HEK293 (cell line): ENCODE measurements around the gene RAP1A.

Experiments used
- CTCF ChIA-PET: fragments of 350-600 bp; formaldehyde crosslinking; extraction: SDS; loops from one replicate; lab custom pipeline; 2021; ENCODE audit warnings: antibody characterized with exemption; lab: Yijun Ruan, JAX
- POLR2A ChIA-PET: fragments of 300-600 bp; formaldehyde crosslinking; extraction: SDS; loops from one replicate; lab custom pipeline; 2020; ENCODE audit warnings: antibody characterized with exemption, inconsistent platforms; lab: Yijun Ruan, JAX
- H3K27ac ChIP-seq: fragments of 200-500 bp; sonication (Bioruptor generic); 2 replicates; pipeline ENCODE4 v1.5.1; 2014; ENCODE audit warnings: low read depth, low read length, control low read depth, inconsistent platforms; ENCODE audit errors: extremely low read depth
- H3K36me3 ChIP-seq, 2 experiments: fragments of 200-500 bp in 1 of 2; sonication (Bioruptor generic) in 1 of 2; 1 replicate in 1 of 2; 2 replicates in 1 of 2; pipeline ENCODE4 v1.5.1; 2014 to 2017; ENCODE audit warnings: inconsistent platforms in 2 of 2, low read length in 2 of 2; ENCODE audit not compliant: control insufficient read depth in 2 of 2, insufficient read depth in 1 of 2
- H3K4me1 ChIP-seq: fragments of 200-500 bp; sonication (Bioruptor generic); 2 replicates; pipeline ENCODE4 v1.5.1; 2014; ENCODE audit warnings: mild to moderate bottlenecking, low read length, inconsistent platforms; ENCODE audit not compliant: control insufficient read depth, insufficient read depth
- H3K4me3 ChIP-seq: 2 replicates; pipeline ENCODE4 v1.5.1; 2011; ENCODE audit warnings: low read depth, mild to moderate bottlenecking, control low read depth, low read length, moderate library complexity
- H3K9me3 ChIP-seq: fragments of 200-500 bp; sonication (Bioruptor generic); 2 replicates; pipeline ENCODE4 v1.5.1; 2014; ENCODE audit warnings: low read depth, low read length, inconsistent platforms; ENCODE audit not compliant: control insufficient read depth, insufficient read depth
- KLF9 ChIP-seq: fragments of 450-650 bp; formaldehyde crosslinking; IDR thresholded peaks from 2 replicates; pipeline ENCODE4 v1.5.1; 2016; ENCODE audit warnings: missing biosample characterization, missing genetic modification characterization, low read depth
- MEIS1 ChIP-seq: sonication (generic); formaldehyde crosslinking; IDR thresholded peaks from 2 replicates; pipeline ENCODE4 v1.8.1; 2022; ENCODE audit warnings: missing genetic modification reagents, mild to moderate bottlenecking, borderline replicate concordance
- PRDM1 ChIP-seq: fragments of 450-650 bp; formaldehyde crosslinking; IDR thresholded peaks from 2 replicates; pipeline ENCODE4; 2016; ENCODE audit warnings: missing biosample characterization, missing genetic modification characterization
- SALL2 ChIP-seq: fragments of 450-650 bp; formaldehyde crosslinking; IDR thresholded peaks from 2 replicates; pipeline ENCODE4 v1.5.0; 2017; ENCODE audit warnings: missing biosample characterization, mild to moderate bottlenecking, missing genetic modification characterization, borderline replicate concordance
- WT1 ChIP-seq: fragments of 450-650 bp; formaldehyde crosslinking; IDR thresholded peaks from 2 replicates; pipeline ENCODE4 v1.5.1; 2016; ENCODE audit warnings: missing biosample characterization, missing genetic modification characterization
- YY1 ChIP-seq: fragments of 450-650 bp; formaldehyde crosslinking; IDR thresholded peaks from 2 replicates; pipeline ENCODE4 v1.5.1; 2018; ENCODE audit warnings: missing biosample characterization, missing genetic modification characterization
- ZNF138 ChIP-seq: fragments of 450-650 bp; formaldehyde crosslinking; IDR thresholded peaks from 2 replicates; pipeline ENCODE4 v1.5.1; 2016; ENCODE audit warnings: missing biosample characterization, missing genetic modification characterization, borderline replicate concordance
- ZNF324 ChIP-seq: fragments of 450-650 bp; formaldehyde crosslinking; IDR thresholded peaks from 2 replicates; pipeline ENCODE4 v1.5.1; 2016; ENCODE audit warnings: missing biosample characterization, missing genetic modification characterization
- ZNF335 ChIP-seq: fragments of 450-650 bp; formaldehyde crosslinking; conservative IDR thresholded peaks from 2 replicates; pipeline ENCODE4 v1.5.1; 2016; ENCODE audit warnings: missing biosample characterization, missing genetic modification characterization
- ZNF433 ChIP-seq: fragments of 450-650 bp; formaldehyde crosslinking; IDR thresholded peaks from 2 replicates; pipeline ENCODE4 v1.5.1; 2016; ENCODE audit warnings: missing biosample characterization, missing genetic modification characterization, low read depth
- ZNF48 ChIP-seq: fragments of 450-650 bp; formaldehyde crosslinking; IDR thresholded peaks from 2 replicates; pipeline ENCODE4 v1.5.1; 2016; ENCODE audit warnings: missing biosample characterization, missing genetic modification characterization
- ZNF530 ChIP-seq: fragments of 450-650 bp; formaldehyde crosslinking; IDR thresholded peaks from 2 replicates; pipeline ENCODE4 v1.5.1; 2016; ENCODE audit warnings: low read depth, missing biosample characterization, missing genetic modification characterization
- ZNF677 ChIP-seq: fragments of 450-650 bp; IDR thresholded peaks from 2 replicates; pipeline ENCODE4 v1.5.0; 2018; ENCODE audit warnings: missing biosample characterization, mild to moderate bottlenecking, missing genetic modification characterization, moderate library complexity
- ZNF830 ChIP-seq: fragments of 450-650 bp; IDR thresholded peaks from 2 replicates; pipeline ENCODE4 v1.5.0; 2018; ENCODE audit warnings: missing biosample characterization, missing genetic modification characterization, low read depth, mild to moderate bottlenecking, moderate library complexity
- ZSCAN5A ChIP-seq: fragments of 450-650 bp; formaldehyde crosslinking; IDR thresholded peaks from 2 replicates; pipeline ENCODE4 v1.5.1; 2016; ENCODE audit warnings: missing biosample characterization, missing genetic modification characterization
- ZXDB ChIP-seq: fragments of 450-650 bp; formaldehyde crosslinking; IDR thresholded peaks from 2 replicates; pipeline ENCODE4 v1.5.1; 2016; ENCODE audit warnings: missing biosample characterization, missing genetic modification characterization
- TF ChIP-seq, protein P1 (sequence below): fragments of 450-650 bp; formaldehyde crosslinking; IDR thresholded peaks from 2 replicates; pipeline ENCODE4 v1.5.1; 2016; ENCODE audit warnings: missing biosample characterization, missing genetic modification characterization
- TF ChIP-seq, protein P2 (sequence below): fragments of 450-650 bp; formaldehyde crosslinking; IDR thresholded peaks from 2 replicates; pipeline ENCODE4 v1.5.1; 2017; ENCODE audit warnings: missing biosample characterization, missing genetic modification characterization

Gene RAP1A

GRCh38 chr1:111621050-111621449 lies 1.5 kb downstream of the RAP1A start (continued):
- TF ChIP-seq ZSCAN5A (tag by site-specific recombination) (no peak), ZNF530 (no peak)
- TF ChIP-seq, all 188 proteins: peak for 3

DNA sequence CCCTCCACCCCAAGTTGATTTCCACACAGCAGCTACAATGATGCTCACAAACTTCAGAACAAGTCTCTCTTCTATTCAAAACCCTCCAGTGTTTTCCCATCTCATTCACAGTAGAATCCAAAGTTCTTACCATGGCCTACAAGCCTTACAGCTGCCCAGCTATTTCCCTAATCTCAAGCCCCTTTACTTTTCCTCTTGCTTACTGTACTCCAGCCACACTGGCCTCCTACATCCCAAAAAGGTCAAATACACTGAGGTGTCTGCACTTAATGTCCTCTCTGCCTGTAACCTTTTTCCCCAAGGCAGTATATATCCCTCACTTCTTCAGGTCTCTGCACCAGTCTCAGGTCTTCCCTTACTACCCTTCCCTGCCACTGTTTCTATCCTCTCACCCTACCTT lies 2.6 kb downstream of the RAP1A start:
- Histone ChIP-seq H3K27ac (no peak overlapping the region), H3K9me3 (no peaks in the 10 kb centered on the region), H3K4me1 (no peaks in the 10 kb centered on the region), H3K36me3 (no peaks in the 10 kb centered on the region), H3K4me3 (no peak overlapping the region)
- ChIA-PET POLR2A (no interaction called here), CTCF (no interaction called here)
- TF ChIP-seq ZNF324 (tag by site-specific recombination) (no peak), MEIS1 (CRISPR knock-in tag) (no peak), ZNF138 (no peak), PRDM1 (no peak), KLF9 (tag by site-specific recombination) (no peak), ZNF830 (tag by site-specific recombination) (no peak), ZNF677 (tag by site-specific recombination) (no peak), ZNF48 (tag by site-specific recombination) (no peak), ZNF335 (tag by site-specific recombination) (no peak), ZNF433 (tag by site-specific recombination) (no peak), SALL2 (tag by site-specific recombination) (no peak), ZXDB (tag by site-specific recombination) (no peak), YY1 (tag by site-specific recombination) (no peak)
- TF ChIP-seq, protein P1, sequence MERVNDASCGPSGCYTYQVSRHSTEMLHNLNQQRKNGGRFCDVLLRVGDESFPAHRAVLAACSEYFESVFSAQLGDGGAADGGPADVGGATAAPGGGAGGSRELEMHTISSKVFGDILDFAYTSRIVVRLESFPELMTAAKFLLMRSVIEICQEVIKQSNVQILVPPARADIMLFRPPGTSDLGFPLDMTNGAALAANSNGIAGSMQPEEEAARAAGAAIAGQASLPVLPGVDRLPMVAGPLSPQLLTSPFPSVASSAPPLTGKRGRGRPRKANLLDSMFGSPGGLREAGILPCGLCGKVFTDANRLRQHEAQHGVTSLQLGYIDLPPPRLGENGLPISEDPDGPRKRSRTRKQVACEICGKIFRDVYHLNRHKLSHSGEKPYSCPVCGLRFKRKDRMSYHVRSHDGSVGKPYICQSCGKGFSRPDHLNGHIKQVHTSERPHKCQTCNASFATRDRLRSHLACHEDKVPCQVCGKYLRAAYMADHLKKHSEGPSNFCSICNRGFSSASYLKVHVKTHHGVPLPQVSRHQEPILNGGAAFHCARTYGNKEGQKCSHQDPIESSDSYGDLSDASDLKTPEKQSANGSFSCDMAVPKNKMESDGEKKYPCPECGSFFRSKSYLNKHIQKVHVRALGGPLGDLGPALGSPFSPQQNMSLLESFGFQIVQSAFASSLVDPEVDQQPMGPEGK: no peak
- TF ChIP-seq, protein P2, sequence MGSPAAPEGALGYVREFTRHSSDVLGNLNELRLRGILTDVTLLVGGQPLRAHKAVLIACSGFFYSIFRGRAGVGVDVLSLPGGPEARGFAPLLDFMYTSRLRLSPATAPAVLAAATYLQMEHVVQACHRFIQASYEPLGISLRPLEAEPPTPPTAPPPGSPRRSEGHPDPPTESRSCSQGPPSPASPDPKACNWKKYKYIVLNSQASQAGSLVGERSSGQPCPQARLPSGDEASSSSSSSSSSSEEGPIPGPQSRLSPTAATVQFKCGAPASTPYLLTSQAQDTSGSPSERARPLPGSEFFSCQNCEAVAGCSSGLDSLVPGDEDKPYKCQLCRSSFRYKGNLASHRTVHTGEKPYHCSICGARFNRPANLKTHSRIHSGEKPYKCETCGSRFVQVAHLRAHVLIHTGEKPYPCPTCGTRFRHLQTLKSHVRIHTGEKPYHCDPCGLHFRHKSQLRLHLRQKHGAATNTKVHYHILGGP (tag by site-specific recombination): no peak

- no peaks in the 10 kb centered on the region for H3K36me3 ChIP-seq
- no peak overlapping the region for H3K27ac ChIP-seq
- H3K4me3 ChIP-seq: no peak overlapping the region
- POLR2A ChIA-PET: no interaction called here
- no peak for TF ChIP-seq WT1 (tag by site-specific recombination)
- no peak for TF ChIP-seq PRDM1
- H3K4me1 ChIP-seq: peaks cover 2% of the 10 kb centered on the region; the same call in 1 of the 2 replicates
- CTCF ChIA-PET: no interaction called here
- H3K9me3 ChIP-seq: no peaks in the 10 kb centered on the region
Observed at GRCh38 chr1:111624382-111624781, 4.8 kb downstream of the RAP1A start.
